CD4-positive, alpha-beta T cell treated with Interleukin-12 subunit alpha and Interleukin-12 subunit beta, for 1 hour (primary cell): Measurements from ENCODE around the gene ABCG2.

ENCODE experiments used
- DNase-seq: peaks from one replicate; pipeline ENCODE4 v3.0.0-alpha.2; 2020

Gene ABCG2

DNA sequence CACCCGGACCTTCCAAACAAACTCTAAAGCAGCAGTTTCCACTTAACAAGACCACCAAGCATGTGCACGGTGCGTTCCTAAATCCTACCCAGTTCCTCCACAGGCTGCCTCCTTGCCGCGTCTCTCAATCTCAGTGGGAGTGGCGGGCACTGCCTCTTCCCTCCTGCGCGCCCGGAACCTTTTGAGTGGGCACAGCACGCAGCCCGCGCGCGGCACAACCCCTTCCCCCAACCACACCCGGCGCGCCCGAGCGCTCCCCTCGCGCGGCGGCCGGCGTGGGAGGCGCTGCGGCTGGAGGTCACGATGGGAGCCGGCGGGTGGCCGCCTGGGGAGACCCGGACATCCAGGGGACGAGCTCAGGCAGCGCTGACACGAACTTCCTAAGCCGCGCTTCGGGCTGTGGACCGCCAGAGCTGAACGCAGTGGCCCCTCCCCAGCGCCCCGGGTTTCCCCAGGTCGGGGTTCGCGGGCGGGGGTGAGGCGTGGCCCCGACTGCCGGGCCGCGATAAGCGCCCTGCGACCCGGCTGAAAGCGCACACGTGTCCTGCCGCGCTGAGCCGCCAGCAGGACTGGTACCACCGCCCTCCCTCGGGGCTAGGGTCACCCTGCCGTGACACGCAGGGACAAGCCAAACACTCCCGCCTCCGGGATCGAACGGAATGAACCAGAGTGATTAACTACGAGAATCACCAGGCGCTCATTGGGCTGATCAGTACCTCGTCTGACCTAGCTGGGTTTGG is at the start of gene ABCG2:
Gene ABCG2 (minus strand): TSS at position 151 of the 740 bp plus-strand sequence. CDS start 18,644 bp downstream, outside the sequence.
- peak; percentile 20 for DNase-seq

DNA sequence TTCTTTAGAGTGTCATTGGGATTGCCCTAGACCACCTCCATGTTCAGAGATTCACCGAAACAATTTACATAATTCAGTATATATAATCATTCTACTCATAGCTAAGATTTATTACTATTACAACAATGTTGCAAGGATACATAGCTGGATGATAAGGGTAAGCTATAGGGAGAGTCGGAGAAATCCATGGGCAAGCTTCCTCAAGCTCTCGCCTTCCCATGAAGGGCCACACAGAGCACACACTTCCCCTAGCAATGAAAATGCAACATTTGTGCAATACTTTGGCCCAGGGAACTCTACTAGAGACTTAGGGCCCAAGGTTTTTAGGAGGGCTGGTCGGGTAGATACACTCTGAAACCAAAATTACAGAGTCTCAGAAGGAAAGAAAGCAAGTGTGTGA is 49.7 kb upstream of the ABCG2 start:
- no peak for DNase-seq

DNA sequence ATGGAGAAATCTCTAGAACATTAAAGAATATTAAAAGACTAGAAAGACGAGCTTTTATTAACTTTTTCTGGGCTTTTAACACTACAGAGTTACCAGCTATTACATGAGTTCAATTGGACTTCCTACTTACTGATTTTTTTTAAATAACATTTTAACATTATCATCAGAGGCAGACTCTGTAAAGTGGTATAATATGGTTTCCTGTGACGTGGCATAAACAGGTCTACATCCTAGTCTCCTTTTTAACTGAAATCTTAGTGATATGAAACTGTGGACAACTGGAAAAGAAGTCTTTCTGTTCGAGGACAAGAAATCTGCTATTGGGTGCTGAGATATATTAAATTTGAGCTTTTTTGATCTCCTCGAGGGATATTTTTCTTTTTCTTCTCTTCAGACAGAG is 48.7 kb upstream of the ABCG2 start:
- no peak for DNase-seq

DNA sequence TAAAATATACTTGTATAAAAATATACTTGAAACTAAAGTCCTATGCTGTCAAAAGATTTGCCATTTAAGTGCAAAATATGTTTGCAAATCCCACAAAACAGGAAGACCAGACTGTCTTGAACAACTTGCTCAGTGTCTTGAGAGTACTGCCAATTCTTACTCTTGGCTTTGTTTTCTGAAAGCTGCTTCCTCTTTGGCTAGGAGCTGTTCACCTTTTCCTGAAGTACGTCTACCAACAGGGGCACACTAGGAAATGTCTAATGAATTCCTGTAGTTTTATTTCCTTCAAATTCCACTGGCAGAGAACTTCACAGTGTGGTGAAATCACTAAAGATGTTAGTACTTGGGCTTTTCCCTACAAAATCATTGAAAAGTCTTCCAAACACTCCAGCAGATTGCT is 46.4 kb upstream of the ABCG2 start:
- no peak for DNase-seq

DNA sequence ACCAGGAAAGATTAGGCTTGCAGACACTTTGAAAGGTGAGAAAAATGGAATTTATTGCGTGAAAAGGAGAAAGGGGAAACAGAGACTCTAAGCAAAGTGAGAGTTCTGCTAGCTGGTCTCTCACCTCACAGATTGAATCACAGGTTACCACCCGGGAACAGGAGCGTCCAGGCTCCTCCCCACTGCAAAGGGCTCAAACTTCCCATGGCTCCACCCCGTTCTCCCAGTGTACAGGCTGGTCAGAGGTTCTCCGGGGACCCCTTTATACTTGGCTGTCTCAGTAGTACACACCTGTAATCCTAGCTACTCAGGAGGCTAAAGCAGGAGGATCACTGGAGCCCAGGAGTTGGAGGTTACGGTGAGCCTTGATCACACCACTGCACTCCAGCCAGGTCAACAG is 44.0 kb upstream of the ABCG2 start:
- DNase-seq, result no peak

DNA sequence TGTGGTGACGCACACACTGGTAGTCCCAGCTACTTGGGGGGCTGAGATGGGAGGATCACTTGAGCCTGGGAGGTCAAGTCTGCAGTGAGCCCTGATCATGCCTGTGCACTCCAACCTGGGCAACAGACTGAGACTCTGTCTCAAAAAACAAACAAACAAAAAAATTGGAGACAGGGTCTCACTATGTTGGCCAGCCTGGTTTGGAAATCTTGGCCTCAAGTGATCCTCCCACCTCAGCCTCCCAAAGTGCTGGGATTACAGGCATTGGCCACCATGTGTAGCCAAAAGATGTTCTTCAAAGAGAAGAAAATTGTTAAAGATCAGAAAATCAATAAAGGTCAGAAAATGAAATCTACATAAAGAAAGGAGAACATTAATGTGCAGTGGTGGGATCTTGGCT is 41.7 kb upstream of the ABCG2 start:
- DNase-seq, result no peak

DNA sequence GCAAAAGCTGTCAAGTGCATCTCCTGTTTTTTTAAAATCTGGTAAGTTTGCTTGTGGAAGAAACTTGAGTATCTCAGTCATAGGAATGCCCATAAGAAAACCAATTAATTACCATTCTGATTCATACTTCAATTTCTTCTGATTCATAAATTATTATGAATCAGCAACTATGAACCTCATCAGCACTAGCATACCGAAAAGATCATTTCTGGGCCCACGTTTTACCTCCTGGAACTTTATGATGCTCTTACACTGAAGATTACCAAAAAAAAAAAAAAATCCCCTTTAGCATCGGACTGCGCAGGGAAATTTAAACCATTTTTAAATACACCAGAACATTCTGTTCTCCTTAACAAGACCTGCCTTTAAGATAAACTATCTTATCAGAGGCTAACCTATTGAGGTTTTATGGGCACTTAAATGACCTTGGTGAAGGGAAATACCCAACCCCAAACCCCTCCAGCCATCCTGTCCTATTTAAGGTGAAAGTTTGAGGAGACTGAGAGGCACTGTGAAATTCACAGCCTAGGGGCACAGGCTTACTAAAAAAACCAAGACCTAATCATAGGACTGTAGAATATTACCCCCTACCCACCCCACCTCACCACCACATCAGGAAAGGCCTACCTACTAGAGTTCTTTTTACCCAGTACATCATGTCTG is 38.2 kb upstream of the ABCG2 start:
- no peak for DNase-seq

DNA sequence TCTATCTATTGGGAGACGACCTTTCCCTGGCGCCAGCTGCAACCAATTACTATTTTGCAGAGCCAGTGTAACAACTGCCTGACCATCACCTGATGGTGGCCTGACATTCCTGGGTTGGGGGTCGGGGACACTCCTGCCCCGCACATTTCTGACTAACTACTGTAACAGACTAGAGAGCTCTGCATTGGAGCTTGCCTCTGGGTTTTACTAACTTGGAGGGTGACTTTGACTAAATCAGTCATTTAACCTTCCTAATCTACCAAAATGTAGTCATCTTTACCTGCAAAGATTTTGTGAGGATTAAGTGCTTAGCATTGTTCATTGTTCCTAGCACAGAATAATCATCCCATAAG is 37.5 kb upstream of the ABCG2 start:
- DNase-seq, result no peak

DNA sequence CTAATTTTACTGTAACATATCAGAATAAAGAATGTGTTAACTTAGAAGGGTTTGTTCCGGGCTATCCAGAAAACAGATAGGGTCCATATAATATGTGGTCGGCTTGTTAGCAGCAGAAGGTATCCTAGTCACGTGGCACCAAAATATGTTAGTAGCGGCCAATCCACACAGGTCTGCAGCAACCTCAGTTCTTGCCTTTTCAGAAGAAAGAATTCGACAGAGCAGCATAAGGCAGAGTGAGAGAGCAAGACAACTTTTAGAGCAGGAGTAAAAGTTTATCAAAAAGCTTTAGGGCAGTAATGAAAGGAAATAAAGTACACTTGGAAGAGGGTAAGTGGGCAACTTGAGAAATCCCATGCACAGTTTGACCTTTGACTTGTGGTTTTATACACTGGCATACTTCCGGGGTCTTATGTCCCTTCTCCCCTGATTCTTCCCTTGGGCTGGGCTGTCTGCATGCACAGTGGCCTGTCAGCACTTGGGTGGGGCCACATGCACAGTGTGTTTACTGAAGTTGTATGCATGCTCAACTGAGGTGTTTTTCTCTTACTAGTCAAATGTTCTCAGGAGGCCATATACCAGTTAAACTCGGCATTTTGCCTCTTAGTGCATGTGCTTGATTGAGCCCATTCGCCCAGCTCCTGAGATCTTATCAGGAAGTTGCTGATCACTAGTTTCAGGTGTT is 37.0 kb upstream of the ABCG2 start:
- DNase-seq, result no peak

DNA sequence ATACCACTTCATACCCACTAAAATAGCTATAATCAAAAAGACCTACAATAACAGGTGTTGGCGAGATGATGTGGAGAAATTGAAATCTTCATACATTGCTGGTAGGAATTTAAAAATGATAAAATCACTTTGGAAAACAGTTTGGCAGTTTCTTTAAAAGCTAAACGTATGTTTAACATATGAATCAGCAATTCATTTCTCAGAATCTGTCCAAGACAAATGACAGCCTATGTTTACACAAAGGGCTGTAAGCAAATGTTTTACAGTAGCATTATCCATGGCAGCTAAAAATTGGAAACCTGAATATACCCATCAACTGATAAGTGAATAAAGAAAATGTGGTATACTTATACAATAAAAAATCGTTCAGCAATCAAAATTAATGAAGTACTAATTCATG is 33.0 kb upstream of the ABCG2 start:
- DNase-seq, result no peak

DNA sequence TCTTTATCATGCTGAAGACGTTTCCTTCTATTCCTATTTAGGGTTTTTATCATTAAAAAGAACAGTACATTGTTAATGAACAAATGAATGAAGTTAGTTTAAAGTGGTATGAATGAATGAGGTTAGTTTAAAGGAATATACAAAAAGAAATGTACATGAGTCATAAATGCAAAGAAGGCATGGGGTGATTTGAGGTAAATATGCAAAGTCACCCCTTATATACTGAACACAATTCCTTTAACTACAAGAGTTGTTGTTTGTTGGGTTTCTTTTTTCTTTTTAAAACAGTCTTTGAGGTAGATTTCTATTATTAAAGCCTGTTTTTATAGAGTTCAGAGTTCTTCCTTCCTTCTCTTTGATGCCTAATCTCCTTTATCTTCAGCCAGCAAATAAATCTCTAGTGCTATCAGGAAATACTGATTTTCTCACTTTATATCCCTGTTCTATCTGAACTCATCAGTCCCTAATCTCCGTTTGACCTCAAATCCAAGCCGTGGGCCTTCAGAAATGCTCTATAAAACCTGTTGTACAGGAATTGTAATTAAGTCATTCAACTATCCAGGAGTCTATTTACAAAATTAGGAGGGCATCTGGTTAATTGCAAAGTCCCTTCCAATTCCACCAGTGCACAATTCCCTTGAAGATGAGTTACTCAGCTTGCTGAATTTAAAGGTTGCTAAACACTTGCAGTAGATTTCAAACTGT is 31.6 kb upstream of the ABCG2 start:
- no peak for DNase-seq

DNA sequence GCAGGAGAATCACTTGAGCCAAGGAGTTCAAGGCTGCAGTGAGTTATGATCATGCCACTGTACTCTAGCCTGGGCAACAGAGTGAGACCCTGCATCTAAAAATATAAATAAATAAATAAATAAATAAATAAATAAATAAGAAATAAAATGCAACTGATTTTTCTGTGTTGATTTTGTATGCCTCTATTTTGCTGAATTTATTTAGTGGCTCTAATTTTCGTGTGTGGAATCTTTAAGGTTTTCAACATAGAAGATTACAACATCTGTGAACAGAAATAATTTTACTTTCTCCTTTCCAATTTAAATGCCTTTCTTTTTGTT is 30.9 kb upstream of the ABCG2 start:
- DNase-seq, result no peak

DNA sequence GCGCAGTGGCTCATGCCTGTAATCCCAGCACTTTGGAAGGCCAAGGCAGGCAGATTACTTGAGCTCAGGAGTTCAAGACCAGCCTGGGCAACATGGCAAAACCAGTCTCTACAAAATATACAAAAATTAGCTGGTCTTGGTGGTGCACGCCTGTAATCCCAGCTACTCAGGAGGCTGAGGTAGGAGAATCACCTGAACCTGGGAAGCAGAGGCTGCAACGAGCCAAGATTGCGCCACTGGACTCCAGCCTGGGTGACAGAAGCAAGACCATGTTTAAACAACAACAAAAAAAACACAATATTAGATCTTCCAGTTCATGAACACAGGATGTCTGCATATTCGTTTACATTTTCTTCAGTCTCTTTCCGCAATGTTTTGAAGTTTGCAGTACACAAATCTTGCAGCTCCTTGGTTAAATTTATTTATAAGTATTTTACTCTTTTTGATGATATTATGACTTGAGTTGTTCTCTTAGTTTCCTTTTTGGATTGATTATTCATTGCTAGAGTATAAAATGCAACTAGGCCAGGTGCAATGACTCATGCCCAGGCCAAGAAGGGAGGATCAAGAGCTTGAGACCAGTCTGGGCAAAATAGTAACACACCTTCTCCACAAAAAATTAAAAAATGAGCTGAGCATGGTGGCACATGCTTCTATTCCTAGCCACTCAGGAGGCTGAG is 30.4 kb upstream of the ABCG2 start:
- no peak for DNase-seq

DNA sequence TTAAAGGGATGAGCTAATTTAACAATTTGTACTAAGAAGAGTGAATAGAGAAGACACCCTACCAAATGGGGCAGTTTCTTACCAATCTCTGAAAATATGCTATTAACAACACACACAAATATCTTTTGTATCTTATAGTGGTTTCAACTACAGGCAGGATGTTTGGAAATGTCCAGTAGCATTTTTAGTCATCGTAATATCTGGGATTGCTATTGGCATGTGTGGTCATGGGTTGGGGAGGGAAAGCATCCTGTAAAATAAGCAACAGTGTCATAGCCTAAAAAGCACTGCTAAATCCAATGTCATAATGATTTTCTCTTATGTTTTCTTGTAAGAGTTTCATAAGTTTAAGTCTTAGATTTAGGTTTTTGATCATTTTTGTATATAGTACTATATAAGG is 29.3 kb upstream of the ABCG2 start:
- DNase-seq, result no peak

DNA sequence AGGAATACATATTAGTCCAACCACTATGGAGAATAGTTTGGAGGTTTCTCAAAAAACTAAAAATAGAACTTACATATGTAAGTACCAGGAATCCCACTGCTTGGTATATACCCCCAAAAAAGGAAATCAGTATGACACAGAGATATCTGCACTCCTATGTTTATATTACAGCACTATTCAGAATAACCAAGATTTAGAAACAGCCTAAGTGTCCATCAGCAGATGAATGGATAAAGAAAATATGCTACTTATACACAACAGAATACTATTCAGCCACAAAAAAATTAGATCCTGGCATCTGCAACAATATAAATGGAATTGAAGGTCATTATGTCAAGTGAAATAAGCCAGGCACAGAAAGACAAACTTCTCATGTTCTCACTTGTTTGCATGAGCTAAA is 27.5 kb upstream of the ABCG2 start:
- DNase-seq, result no peak

DNA sequence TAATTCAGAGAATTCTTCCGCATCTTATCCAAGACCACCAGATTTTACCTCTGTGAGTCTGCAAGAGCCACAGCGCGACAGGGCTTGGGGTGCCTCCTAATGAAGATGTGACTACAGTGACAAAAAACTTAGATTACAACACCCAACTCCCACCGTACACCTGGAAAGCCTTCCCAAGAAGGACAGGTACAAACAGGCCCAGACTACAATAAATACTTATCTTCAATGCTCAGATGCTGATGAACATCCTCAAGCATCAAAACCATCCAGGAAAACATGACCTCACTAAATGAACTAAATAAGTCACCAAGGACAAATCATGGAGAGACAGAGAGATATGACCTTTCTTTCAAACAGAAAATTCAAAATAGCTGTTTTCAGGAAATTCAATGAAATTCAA is 20.8 kb upstream of the ABCG2 start:
- DNase-seq, result no peak

DNA sequence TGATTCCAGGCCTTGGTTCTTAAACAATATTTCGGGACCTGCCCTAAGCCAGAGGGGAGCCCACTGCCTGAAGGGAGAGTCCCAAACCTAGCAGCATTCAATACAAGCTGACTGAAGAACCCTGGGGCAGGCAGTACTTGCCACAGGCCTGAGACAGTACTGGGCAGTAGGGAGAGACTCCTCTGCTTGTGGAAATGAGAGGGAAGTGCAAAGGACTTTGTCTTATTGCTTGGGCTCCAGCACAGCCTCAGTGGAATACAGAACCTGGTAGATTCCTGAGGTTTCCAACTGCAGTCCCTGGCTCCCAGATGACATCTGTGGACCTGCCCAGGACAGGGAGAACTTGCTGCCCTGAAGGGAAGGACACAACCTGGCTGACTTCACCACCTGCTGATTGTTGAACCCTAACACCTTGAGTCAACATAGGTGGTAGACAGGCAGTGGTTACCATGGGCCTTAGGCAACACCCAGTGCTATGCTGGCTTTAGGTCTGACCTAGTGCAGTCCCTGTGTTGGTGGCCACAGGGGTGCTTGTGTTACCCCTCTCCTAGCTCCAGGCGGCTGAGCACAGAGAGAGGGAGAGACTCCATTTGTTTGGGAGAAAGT is 20.3 kb upstream of the ABCG2 start:
- no peak for DNase-seq

DNA sequence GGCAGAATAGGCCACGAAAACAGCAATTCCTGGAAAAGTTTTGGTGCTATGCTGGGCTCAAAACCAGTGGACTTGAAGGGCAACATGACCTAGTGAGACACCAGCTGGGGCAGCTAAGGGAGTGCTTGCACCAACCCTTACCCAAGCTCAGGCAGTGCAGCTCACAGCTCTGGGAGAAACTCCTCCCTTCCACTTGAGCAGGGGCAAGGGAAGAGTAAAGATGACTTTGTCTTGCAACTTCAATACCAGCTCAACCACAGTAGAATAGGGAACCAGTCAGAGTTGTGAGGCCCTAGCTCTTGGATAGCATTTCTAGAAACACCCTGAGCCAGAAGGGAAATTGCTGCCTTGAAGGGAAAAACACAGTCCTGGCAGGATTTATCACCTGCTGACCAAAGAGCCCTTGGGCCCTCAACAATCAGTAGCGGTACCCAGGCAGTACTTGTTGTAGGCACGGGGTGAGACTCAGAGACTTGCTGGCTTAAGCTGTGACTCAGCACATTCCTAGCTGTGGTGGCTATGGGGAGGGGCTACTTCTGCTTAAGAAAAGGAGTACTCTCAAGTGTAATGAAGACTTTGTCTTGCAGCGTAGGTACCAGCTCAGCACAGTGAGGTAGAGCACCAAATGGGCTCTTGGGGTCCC is 19.7 kb upstream of the ABCG2 start:
- no peak for DNase-seq

DNA sequence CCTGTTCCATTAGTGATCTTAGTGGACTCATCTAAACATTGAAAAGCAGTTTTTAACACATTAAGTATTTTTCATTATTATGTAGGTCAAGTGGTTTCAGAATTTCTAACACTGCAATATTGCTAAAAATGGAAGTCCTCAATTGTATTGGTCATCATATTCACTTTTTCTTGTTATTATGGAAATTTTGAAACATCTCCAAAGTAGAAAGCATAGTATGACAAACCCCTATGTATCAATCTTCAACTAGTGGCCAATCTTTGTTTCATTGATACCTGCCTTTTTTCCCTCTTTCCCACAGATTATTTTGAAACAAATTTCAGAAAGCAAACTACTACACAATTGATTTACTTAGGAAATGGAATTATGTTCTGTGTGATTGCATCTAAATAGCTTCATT is 14.5 kb upstream of the ABCG2 start:
- no peak for DNase-seq

DNA sequence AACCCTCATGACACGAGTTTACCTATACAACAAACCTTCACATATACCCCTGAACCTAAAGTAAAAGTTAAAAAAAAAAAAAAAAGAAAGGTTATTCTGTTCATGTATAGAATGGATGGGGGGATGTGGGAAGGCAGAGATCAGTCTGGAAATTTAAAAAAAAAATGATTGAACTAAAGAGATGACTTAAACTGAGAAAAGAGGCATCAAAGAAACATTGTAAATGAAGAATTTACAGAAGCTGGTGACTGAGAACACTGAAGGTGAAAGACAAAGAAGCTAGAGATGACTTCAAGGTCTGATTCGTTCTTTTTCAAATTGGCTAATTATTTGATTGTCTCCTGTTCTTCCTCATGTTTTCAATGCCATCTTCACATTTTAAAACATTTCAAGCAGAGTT is 12.8 kb upstream of the ABCG2 start:
- DNase-seq, result no peak

DNA sequence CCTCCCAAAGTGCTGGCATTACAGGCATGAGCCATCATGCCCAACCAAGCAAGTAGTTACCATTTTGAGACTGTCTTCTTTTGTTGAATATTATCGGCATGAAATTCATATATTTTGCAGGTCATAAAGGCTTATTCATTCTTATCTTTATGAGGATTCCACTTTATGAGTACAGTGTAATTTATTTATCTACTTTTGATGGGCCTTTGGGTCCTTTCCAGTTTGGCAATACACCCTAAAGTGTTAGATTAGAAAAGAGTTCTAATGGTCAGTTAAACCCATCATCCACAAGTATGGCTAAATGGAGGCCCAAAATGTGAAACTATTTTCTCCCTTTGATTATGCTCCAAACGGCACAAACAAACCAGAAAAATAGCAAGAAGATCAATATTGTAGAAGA is 10.9 kb upstream of the ABCG2 start:
- no peak for DNase-seq

DNA sequence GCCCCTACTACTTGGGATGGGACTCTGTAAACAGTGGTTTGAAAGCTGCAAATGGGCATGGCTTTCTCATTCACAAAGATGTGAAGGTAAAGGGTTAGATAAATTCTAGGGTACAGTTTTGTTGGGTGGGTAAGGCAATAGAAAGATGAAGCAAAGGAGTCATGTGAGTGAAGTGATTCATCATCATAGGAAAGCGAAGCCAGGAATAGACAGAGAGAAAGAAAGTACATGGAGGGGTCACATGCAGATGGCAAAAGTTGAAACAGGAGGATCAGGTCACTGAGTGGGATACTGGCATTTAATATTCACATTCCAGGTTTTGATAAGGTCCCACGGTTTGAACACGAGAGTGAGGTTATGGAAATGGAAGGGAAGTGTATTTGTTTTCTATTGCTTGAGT is 8.2 kb upstream of the ABCG2 start:
- no peak for DNase-seq
